GM12874 (cell line): ENCODE measurements around the gene DSCAM.

Experiments used
- CTCF ChIP-seq: IDR thresholded peaks from 2 replicates; pipeline ENCODE4 v1.5.1; 2011; ENCODE audit warnings: low read depth, mild to moderate bottlenecking, control low read depth, low read length, moderate library complexity; ENCODE audit not compliant: insufficient read depth

The DSCAM gene

GRCh38 chr21:40164905-40165772 lies 681.8 kb downstream of the DSCAM start:
- no peak for TF ChIP-seq CTCF

- TF ChIP-seq CTCF = no peak
These were observed 684.9 kb downstream of the DSCAM start for GRCh38 chr21:40162075-40162474.

GRCh38 chr21:40160911-40161310 lies 686.0 kb downstream of the DSCAM start:
- TF ChIP-seq CTCF = no peak

- no peak for TF ChIP-seq CTCF
These were observed 688.6 kb downstream of the DSCAM start for GRCh38 chr21:40158366-40158765.

GRCh38 chr21:40155563-40155962 lies 691.4 kb downstream of the DSCAM start:
- TF ChIP-seq CTCF = no peak

- TF ChIP-seq CTCF = no peak
These were observed 693.6 kb downstream of the DSCAM start for GRCh38 chr21:40153351-40153750.

GRCh38 chr21:40152476-40152875 lies 694.5 kb downstream of the DSCAM start:
- TF ChIP-seq CTCF = no peak

GRCh38 chr21:40151611-40152010 lies 695.3 kb downstream of the DSCAM start:
- no peak for TF ChIP-seq CTCF
